ENCODE measurements around the gene EGFR.

EGFR gene

DNA sequence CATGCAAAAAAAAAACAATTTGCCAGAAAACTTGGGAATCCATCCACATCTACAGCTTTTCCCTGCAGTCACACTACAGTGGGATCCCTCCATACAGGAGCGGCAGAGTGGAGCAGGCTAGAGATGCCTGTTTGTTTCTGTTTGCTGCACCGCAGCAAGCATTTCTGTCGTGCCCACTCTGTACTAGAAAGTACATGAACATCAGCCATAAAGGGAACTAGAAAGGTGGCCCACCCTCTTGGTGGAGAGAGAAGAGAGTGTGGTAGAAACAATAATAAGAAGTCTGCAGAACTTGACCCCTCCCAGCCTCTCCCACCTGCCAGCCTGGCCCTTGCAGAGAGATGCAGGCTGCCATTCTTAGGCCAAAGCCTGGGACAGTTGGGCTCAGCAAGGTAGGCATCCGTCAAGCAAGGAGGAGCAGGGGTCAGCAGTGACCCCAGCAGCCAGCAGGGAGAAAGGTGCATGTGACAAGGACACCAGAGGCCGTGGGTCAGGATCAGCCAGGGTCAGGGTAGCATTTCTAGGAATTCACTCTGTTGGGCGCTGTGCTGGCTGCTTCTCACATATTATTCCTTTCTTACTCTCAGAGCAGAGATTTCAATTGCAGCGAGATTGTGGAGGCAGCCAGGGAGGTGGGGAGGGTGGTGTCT, 171.8 kb downstream of the EGFR start:
- no peak for DNase-seq (ENCODE audit: low read depth)

GRCh38 chr7:55191161-55191925, 172.5 kb downstream of the EGFR start:
- no peak for DNase-seq (ENCODE audit: low read depth)

GRCh38 chr7:55191926-55192692, 173.3 kb downstream of the EGFR start:
- no peak for DNase-seq (ENCODE audit: low read depth)

GRCh38 chr7:55192723-55193122, 173.9 kb downstream of the EGFR start:
- DNase-seq (ENCODE audit: low read depth): no peak

DNA sequence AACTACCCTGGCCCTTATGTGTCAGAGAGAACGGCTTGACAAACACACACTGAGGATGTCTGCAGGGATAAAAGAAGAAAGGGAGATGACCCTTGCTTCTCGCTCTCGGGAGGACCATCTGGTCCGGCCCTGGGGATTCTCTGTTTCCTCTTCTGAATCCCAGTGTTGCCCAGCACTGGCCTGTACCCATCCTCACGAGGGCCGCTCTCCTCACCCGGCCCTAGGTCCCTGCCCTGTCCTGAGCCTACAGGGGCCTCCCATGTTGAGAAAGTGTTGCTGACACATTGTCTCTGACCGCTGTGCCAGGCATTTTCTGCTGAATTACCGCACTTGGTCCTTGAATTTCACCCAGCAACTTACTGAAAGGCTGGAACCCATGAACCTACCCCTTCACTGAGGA, 174.4 kb downstream of the EGFR start:
- no peak for DNase-seq (ENCODE audit: low read depth)

DNA sequence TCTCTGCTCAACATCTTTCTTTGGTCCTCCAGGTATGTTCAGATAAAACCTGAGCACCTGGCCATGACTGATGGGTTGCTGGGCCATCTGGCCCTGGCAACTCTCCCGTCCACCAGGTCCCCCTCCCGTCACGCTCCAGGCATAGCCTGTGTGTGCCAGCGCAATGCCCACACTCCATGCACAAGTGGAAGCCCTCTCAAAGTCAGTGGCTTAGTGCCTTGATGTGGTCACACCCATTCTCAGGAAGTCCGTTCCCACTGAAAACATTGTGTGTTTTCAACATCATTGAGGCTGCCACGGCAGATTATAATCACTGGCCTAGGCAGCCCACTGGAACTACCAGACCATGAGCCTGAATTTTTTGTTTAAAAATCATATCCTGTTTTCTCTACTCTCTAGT, 175.7 kb downstream of the EGFR start:
- DNase-seq (ENCODE audit: low read depth): no peak

DNA sequence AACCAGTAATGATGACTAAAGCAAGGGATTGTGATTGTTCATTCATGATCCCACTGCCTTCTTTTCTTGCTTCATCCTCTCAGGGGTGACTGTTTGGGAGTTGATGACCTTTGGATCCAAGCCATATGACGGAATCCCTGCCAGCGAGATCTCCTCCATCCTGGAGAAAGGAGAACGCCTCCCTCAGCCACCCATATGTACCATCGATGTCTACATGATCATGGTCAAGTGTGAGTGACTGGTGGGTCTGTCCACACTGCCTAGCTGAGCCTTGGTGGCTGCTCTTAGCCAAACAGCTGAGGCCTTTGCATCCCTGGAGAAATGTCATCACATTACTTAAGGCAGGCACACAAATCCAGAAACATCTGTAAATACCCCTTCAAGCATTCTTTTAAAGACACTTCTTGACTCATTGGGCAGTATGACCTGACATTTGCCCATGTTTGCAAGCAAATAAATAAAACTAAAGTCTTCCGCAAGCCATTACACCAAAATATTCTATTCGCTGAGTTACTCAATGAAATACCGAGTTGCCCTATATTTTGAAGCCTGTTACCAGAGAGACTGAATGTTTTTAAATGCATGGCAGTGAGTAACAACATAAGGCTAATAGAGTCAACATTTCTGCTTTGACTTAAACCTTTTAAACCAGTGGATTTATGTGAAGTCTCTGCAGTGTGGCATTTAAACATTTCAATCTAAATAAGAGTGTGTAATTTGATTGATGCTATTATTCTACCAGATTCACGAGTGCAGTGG, 180.0 kb downstream of the EGFR start:
- DNase-seq (ENCODE audit: low read depth): no peak

GRCh38 chr7:55199418-55199817, 180.6 kb downstream of the EGFR start:
- DNase-seq (ENCODE audit: low read depth): no peak

GRCh38 chr7:55200441-55200840, 181.6 kb downstream of the EGFR start:
- no peak for DNase-seq (ENCODE audit: low read depth)

DNA sequence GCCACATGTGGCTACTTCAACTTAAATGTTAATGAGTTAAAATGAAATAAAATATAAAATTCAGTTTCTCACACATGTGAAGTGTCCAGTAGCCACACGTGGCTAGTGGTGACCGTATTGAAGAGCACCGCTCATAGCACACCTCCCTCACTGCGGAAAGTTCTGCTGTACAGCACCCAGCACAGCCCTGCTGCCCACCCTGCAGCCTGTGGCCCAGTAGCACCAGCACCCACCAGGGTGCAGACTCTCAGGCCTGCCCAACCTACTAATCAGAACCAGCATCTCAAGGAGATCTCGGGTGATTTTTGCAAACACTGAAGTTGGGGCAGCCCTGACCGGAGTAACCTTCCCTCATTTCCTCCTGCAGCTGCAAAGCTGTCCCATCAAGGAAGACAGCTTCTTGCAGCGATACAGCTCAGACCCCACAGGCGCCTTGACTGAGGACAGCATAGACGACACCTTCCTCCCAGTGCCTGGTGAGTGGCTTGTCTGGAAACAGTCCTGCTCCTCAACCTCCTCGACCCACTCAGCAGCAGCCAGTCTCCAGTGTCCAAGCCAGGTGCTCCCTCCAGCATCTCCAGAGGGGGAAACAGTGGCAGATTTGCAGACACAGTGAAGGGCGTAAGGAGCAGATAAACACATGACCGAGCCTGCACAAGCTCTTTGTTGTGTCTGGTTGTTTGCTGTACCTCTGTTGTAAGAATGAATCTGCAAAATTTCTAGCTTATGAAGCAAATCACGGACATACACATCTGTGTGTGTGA, 183.5 kb downstream of the EGFR start:
- DNase-seq (ENCODE audit: low read depth): no peak

- DNase-seq (ENCODE audit: low read depth): no peak
Measured at GRCh38 chr7:55203300-55203699, 184.5 kb downstream of the EGFR start.

DNA sequence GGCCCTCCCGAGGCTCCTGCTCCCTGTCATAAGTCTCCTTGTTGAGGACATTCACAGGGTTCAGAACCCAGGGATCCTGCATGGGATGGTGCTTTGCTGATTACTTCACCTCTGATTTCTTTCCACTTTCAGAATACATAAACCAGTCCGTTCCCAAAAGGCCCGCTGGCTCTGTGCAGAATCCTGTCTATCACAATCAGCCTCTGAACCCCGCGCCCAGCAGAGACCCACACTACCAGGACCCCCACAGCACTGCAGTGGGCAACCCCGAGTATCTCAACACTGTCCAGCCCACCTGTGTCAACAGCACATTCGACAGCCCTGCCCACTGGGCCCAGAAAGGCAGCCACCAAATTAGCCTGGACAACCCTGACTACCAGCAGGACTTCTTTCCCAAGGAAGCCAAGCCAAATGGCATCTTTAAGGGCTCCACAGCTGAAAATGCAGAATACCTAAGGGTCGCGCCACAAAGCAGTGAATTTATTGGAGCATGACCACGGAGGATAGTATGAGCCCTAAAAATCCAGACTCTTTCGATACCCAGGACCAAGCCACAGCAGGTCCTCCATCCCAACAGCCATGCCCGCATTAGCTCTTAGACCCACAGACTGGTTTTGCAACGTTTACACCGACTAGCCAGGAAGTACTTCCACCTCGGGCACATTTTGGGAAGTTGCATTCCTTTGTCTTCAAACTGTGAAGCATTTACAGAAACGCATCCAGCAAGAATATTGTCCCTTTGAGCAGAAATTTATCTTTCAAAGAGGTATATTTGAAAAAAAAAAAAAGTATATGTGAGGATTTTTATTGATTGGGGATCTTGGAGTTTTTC, 186.5 kb downstream of the EGFR start:
- no peak for DNase-seq (ENCODE audit: low read depth)

DNA sequence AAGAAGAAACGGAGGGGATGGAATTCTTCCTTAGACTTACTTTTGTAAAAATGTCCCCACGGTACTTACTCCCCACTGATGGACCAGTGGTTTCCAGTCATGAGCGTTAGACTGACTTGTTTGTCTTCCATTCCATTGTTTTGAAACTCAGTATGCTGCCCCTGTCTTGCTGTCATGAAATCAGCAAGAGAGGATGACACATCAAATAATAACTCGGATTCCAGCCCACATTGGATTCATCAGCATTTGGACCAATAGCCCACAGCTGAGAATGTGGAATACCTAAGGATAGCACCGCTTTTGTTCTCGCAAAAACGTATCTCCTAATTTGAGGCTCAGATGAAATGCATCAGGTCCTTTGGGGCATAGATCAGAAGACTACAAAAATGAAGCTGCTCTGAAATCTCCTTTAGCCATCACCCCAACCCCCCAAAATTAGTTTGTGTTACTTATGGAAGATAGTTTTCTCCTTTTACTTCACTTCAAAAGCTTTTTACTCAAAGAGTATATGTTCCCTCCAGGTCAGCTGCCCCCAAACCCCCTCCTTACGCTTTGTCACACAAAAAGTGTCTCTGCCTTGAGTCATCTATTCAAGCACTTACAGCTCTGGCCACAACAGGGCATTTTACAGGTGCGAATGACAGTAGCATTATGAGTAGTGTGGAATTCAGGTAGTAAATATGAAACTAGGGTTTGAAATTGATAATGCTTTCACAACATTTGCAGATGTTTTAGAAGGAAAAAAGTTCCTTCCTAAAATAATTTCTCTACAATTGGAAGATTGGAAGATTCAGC, 187.6 kb downstream of the EGFR start:
- DNase-seq (ENCODE audit: low read depth): no peak

- DNase-seq (ENCODE audit: low read depth): no peak
Measured at GRCh38 chr7:55207436-55208125, 188.8 kb downstream of the EGFR start.

- DNase-seq (ENCODE audit: low read depth): no peak
Measured at GRCh38 chr7:55209366-55209765, 190.5 kb downstream of the EGFR start.

DNA sequence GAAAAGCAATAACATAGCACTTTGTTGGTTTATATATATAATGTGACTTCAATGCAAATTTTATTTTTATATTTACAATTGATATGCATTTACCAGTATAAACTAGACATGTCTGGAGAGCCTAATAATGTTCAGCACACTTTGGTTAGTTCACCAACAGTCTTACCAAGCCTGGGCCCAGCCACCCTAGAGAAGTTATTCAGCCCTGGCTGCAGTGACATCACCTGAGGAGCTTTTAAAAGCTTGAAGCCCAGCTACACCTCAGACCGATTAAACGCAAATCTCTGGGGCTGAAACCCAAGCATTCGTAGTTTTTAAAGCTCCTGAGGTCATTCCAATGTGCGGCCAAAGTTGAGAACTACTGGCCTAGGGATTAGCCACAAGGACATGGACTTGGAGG, 191.4 kb downstream of the EGFR start:
- no peak for DNase-seq (ENCODE audit: low read depth)

- no peak for DNase-seq (ENCODE audit: low read depth)
Measured at GRCh38 chr7:55210716-55211115, 191.9 kb downstream of the EGFR start.

DNA sequence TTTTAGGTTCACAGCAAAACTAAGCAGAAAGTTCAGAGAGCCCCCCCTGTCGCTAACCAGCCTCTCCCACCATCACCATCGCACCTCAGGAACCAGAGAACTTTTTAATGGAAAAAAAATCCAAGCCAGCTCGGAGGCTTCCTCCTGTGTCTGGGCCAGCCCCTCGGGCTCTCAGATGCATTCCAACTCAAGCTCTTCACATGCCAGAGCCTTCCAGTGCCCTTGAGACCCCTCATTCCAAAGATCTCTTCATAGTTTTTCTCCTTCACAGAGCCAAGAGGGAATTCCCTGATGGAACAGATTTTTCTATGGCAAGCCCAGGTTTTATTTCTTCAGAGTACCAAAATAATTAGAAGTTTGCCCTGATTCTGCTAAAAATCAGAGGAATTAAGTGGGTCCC, 192.9 kb downstream of the EGFR start:
- DNase-seq (ENCODE audit: low read depth): no peak

GRCh38 chr7:55212176-55212575, 193.4 kb downstream of the EGFR start:
- no peak for DNase-seq (ENCODE audit: low read depth)
